Skin of body (tissue), 2 donors: ENCODE measurements around the gene PTPRN2. TPM values are rescaled to one million over a fixed set of nuclear protein-coding genes. Genes with fewer than 3 reads are reported as not detected.

Experiments used
- DNase-seq: peaks from one replicate; lab custom pipeline; 2025; lab: John Stamatoyannopoulos, UW
- total RNA-seq: library from RNA; depleted of rRNA; stranded (reverse); fragments of >200 nt; gene quantifications from one replicate; pipeline ENCODE4 v1.2.3, GENCODE V29; 2014

The PTPRN2 gene
- total RNA-seq, 1 donor from 2014 or later, result 0.99 TPM

DNA sequence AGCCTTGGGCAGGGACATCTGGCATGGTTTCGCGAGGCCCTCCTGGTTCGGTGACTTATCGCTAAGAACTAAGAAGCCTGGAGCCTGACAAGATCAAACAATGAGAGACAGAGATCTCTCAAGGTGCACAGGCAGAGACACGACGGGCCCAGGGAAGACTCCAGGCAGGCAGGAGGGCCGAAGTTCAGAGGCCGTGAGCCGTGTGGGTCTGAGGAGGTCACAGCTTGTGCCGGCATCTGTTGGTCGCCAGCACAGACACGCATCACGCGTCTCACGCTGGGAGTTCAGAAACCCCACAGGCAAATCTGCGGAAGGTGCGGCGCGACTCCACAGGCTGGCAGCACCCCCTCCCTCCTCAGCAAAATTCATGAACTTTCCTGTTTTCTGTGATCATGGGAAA, 936.8 kb downstream of the PTPRN2 start:
- no peak for DNase-seq

- DNase-seq, result no peak
These were observed 937.4 kb downstream of the PTPRN2 start for GRCh38 chr7:157650131-157650631.

GRCh38 chr7:157646551-157646950, 941.1 kb downstream of the PTPRN2 start:
- DNase-seq, result no peak

DNA sequence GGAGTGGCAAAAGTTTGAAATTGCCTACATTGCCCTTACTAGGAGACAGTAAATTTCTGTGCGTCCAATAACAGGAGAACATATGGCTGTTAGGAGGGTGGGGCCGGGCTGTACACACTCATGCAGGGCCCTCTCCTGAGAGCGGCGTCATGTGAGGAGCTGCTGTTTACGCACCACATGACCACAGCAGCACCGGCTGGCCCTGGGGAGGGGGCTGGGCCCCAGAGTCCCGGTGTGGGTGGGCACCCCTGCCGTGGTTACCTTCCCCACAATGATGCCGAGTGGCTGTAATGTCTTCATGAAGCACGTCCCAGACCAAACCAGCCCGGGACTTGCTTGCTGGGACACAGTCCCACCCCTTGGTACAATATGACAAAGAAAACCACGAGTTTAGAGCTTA, 942.1 kb downstream of the PTPRN2 start:
- DNase-seq, result no peak

GRCh38 chr7:157644946-157645345, 942.7 kb downstream of the PTPRN2 start:
- DNase-seq, result no peak

GRCh38 chr7:157643525-157643970, 944.1 kb downstream of the PTPRN2 start:
- DNase-seq, result no peak

DNA sequence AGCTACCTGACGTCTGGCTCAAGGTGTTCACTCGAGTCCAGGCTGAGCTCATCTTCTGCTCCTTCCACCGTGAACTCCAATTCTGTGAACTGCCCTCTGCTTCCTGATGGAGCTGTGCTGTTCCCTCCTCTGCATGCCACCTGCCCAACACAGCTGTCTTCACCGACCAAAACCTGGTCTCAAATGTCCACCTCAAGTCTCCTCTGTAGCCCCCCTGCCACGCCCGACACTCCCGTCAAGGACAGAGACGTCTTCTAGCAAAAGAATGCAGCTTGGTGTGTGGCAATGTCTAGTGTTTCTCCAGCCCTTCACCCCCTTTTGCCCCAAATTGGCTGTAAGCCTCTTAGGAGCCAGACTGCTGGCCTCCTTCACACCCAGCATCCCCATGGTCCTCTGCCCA, 945.8 kb downstream of the PTPRN2 start:
- no peak for DNase-seq

GRCh38 chr7:157640144-157640543, 947.5 kb downstream of the PTPRN2 start:
- no peak for DNase-seq

- DNase-seq, result no peak
These were observed 949.1 kb downstream of the PTPRN2 start for GRCh38 chr7:157638563-157638962.

DNA sequence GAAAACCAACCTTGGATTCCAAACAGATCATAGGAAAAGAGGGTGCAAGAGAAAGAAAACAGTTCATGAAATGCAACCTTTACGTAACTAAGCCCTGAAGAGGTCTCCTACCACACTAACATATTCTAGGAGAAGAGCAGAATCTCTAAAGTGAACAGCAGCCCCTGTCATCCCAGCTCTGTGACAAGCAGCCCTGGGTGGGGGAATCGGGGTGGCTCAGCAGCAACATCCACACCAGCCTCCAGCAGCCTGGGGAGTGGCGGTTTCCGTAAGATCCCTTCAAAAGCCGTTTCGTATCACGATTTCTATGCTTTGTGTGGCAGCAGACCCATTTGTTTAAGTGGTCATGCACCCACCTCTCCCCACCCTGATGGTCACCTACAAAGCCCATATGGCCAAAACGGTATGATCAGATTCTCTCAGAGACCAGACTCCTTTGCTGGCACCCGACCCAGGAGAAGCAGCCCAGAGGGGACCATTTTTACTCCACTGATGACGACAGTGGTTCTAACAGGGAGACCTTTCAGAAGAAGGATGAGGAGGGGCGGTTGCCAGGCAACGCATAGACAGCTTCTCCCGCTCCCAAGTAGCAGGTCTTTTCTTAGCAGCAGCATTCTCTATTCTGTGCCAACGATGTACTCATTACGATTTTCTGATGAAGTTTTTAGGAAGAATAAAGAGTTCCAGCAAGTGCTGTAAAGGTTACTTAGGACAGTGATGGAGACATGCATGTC, 950.2 kb downstream of the PTPRN2 start:
- DNase-seq, result no peak

DNA sequence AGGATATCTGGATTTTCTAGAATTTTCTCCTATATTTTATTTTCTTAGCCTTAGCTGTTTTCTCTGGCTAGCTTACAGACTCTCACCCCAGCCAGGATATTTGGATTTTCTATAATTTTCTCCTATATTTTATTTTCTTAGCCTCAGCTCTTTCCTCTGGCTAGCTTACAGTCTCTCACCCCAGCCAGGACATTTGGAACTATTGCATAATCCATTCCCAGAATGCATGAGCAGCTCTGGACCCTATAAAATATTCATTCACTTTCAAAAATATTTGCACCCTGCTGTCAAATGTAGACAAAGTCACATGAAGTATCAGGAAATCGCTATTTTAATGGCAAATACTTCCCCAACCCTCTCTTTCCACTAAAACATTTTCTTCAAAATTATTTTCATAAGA, 952.0 kb downstream of the PTPRN2 start:
- no peak for DNase-seq

DNA sequence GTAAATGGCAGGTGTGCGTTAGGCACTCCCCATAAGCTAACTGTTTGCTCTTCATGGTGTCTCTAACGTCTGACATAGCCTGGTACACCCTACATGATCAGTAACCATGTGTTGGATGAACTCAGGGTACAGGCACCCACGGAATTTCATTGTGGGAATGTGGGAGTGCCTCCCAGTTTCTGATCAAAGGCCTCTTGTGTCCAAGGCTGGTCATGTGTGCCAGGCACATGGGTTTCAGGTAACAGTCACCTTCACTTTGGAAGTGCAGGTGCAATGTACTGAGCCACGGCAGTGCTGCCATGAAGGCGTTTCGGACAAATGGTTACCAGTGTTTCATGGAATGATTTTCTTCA, 952.5 kb downstream of the PTPRN2 start:
- DNase-seq, result no peak

- DNase-seq, result no peak
These were observed 953.0 kb downstream of the PTPRN2 start for GRCh38 chr7:157634401-157635147.

- no peak for DNase-seq
These were observed 954.0 kb downstream of the PTPRN2 start for GRCh38 chr7:157633465-157634185.

- no peak for DNase-seq
These were observed 957.2 kb downstream of the PTPRN2 start for GRCh38 chr7:157630301-157630853.

GRCh38 chr7:157628456-157628855, 959.2 kb downstream of the PTPRN2 start:
- no peak for DNase-seq

- DNase-seq, result no peak
These were observed 960.0 kb downstream of the PTPRN2 start for GRCh38 chr7:157627646-157628045.

GRCh38 chr7:157627033-157627432, 960.6 kb downstream of the PTPRN2 start:
- DNase-seq, result no peak

DNA sequence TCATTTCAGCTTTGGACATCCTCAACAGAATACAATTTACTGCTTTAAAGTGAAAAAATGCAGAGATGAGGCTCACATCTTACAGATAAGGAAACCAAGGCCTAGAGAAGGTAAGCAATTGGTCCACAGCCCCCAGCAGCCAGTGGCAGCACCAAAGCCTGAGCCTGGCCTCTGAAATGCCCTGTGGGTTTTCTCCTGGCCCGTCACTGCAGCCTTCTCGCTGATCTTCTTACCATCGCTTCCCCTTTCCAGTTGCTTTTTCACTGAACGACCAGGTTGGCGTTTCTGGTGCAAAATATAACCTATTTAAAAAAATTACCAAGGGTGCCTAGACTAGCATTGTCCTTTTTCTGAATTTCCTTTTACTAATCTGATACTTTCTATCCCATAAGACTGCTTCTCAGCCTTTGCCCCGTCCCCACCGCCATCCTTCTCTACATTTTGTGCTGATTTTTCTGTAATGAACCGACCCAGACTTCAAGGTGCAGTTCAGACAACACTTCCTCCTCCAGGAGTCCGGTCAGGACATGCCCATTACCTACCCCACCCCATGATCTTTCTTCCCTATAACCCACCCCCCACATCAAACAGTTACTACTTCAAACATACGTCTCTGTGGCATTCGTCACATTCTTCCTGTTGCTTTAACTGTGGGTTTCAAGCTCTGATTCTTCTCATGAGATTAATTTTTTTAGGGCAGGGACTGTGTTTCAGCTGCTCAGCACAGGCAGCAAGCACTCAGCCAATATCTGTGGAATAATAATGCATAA, 961.5 kb downstream of the PTPRN2 start:
- DNase-seq, result no peak

- DNase-seq, result no peak
These were observed 964.1 kb downstream of the PTPRN2 start for GRCh38 chr7:157623556-157623955.
